Right lobe of liver (tissue), 6 donors: ENCODE results near the gene PRR29. TPM values are rescaled to one million over a fixed set of nuclear protein-coding genes. Genes with fewer than 3 reads are reported as not detected.

Source experiments
- ATAC-seq, 4 donors: fragments of 200-7000 bp; cut with Tn5 transposase; one replicate each; pipeline ENCODE4 v1.9.1; 2020; ENCODE audit warnings: mild to moderate bottlenecking in 4 of 4, moderate library complexity in 4 of 4
- DNase-seq, 3 donors: peaks; one replicate each; pipeline ENCODE4 v3.0.0-alpha.2; 2020
- H3K27ac ChIP-seq, 3 donors: fragments of 200-600 bp; one replicate each; pipeline ENCODE4 v1.8.0; 2022
- H3K27me3 ChIP-seq, 2 donors: fragments of 200-600 bp; one replicate each; pipeline ENCODE4 v1.8.0; 2022
- H3K36me3 ChIP-seq, 4 donors: fragments of 200-600 bp; sonication (generic) in 1 of 4; one replicate each; pipeline versions ENCODE4 v1.5.1 to v1.8.0; 2017 to 2022; ENCODE audit warnings: control low read depth in 1 of 4
- H3K4me1 ChIP-seq, 4 donors: fragments of 200-600 bp; sonication (generic) in 1 of 4; one replicate each; pipeline versions ENCODE4 v1.5.1 to v1.8.0; 2017 to 2022; ENCODE audit warnings: control low read depth in 1 of 4
- H3K4me3 ChIP-seq, 3 donors: fragments of 200-600 bp; one replicate each; pipeline ENCODE4 v1.8.0; 2022
- H3K9me3 ChIP-seq, 4 donors: fragments of 200-600 bp; sonication (generic) in 1 of 4; one replicate each; pipeline versions ENCODE4 v1.5.1 to v1.8.0; 2017 to 2022; ENCODE audit warnings: control low read depth in 1 of 4
- POLR2A ChIP-seq: fragments of 450-650 bp; IDR thresholded peaks from one replicate; pipeline ENCODE4 v1.6.1; 2017; ENCODE audit warnings: antibody characterized with exemption, mild to moderate bottlenecking
- whole genome bisulfite sequencing: methylation state at CpG from one replicate; pipeline ENCODE4 v1.1.6; 2018; ENCODE audit warnings: low coverage, low lambda C conversion rate; ENCODE audit not compliant: insufficient coverage; ENCODE audit errors: missing lambda C conversion rate; 5-methylcytosine and 5-hydroxymethylcytosine counted together
- intact Hi-C, 2 donors: fragments of 100-400 bp; cut with DNase I; formaldehyde crosslinking; loops; one replicate each; pipeline versions ENCODE4 v1.11.2 to v1.14.1; 2022
- total RNA-seq, 6 experiments: library from RNA; depleted of rRNA in 2 of 6; stranded (reverse); fragments of >200 nt in 2 of 6; fragmentation: NEBNext Ultra II Directional in 3 of 6; extraction: Animal tissue kit (Norgen Biotek cat#: 25700) in 3 of 6; gene quantifications; one replicate each; pipeline versions ENCODE4 v1.1.0 to v1.2.4, GENCODE V29; 2016 to 2023
- TF ChIP-seq, protein P1 (sequence below), 4 donors: fragments of 200-600 bp in 3 of 4; fragments of 450-650 bp in 1 of 4; IDR thresholded peaks; one replicate each; pipeline versions ENCODE4 v1.5.1 to v1.8.0; 2016 to 2022; ENCODE audit warnings: antibody characterized with exemption in 4 of 4, mild to moderate bottlenecking in 2 of 4
- donor health status: DM: no; HTN: yes; CAD: no.
- donor health status: DM: no; HTN: no; CAD: no.
- donor health status: DM: no; HTN: no; CAD: no.
- donor health status: DM: no; HTN: yes; CAD: no.
- donor health status: DM: no; HTN: yes; CAD: no.

The PRR29 gene
- total RNA-seq, 6 experiments from 2014 or later: 0.07 to 0.33 (median 0.12) TPM; not detected in 3

DNA sequence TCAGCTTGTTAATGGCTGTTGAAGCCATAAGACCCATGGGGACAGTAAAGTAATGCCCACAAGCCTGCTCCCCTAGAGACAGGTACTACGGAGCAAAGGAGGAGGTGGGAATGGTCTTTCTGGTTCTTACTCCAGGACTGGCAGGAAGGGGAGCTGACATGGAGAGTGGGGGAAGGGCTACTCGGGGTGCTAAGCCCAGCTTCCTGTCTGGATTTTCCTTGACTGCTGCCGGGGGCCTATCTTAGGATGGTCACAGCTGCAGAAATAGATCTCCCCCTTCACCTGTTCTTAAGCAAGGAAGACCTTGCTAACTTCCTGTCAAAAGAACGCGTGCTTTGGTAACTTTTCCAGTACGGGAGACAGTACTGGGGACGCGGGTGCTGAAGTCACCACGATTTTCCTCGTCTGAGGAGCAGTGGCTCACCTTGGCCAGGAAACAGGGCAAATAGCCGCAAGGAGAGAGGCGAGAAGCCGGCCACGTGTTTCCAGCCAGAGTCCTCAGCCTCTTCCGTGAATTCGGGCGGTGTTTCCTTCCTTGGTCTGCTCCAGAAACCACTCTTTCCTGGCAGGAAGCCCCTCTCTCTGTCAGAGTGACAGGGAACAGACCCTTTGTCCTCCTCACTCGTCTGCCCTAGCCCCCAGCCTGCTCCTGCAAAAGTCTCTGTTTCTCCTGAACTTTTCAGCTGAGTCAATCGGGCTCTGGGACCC, 656 bp upstream of the PRR29 start:
- peak; percentile 5 to 39 (median 21) for ATAC-seq

DNA sequence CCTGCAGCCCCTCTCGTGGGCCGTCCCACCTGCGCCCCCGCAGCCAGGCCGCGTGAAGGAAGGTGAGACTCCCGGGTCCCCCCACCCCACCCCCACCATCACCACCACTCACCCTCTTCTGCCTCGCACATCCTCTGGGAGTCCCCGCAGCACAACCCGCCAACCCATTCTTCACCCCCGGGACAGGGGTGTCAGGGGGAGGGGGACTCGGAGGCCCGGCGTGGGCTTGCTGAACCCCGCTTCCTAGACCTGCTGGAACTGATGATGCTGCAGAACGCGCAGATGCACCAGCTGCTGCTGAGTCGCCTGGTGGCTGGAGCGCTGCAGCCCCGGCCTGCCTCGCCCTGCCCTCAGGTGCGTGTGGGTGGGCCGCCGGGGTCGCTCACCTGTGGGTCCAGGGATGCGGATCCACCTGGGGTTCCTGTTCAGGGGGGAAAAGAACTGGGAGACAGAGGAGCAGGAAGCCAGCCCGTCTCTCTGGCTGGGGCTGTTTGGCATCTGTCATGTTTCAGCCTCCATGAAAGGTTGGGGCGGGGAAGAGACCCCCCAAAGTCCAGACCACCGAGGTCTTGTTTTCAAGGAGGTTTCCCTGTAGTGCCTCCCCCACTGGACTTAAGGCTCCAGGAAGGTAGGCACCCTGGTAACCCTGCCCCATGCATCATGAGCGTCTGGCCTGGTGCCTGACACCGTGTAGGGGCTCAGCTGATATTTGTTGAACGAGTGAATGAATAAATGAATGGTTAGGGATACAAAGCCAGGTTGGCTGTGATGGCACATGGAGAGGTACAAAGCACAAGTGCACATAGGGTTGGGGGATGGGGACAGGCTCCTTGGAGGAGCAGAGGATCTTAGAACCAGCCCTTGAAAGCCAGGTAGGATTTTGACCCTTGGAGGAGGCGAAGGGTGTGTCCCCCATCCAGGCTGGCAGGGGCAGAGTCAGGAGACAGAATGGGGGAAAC, 849 bp downstream of the PRR29 start:
- Histone ChIP-seq H3K27ac (no peak overlapping the region), H3K36me3 (no peaks in the 10 kb centered on the region), H3K4me3 (peak overlapping the region; percentile 40 to 55 (median 45)), H3K27me3 (no peaks in the 10 kb centered on the region), H3K9me3 (no peaks in the 10 kb centered on the region), H3K4me1 (peaks cover 0 to 12% (median 0%) of the 10 kb centered on the region in 4 donors)
- peak in 2 of 3 donors; percentile 27 to 39 for DNase-seq
- intact Hi-C loops: no loop called here
- ATAC-seq: peak in 1 of 4 donors; percentile 5
- WGBS: 43% methylated on average over 6 of the region's 33 CpGs
- TF ChIP-seq, protein P1, sequence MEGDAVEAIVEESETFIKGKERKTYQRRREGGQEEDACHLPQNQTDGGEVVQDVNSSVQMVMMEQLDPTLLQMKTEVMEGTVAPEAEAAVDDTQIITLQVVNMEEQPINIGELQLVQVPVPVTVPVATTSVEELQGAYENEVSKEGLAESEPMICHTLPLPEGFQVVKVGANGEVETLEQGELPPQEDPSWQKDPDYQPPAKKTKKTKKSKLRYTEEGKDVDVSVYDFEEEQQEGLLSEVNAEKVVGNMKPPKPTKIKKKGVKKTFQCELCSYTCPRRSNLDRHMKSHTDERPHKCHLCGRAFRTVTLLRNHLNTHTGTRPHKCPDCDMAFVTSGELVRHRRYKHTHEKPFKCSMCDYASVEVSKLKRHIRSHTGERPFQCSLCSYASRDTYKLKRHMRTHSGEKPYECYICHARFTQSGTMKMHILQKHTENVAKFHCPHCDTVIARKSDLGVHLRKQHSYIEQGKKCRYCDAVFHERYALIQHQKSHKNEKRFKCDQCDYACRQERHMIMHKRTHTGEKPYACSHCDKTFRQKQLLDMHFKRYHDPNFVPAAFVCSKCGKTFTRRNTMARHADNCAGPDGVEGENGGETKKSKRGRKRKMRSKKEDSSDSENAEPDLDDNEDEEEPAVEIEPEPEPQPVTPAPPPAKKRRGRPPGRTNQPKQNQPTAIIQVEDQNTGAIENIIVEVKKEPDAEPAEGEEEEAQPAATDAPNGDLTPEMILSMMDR (IDR thresholded peaks at IDR 0.05): no peak
- no peak for TF ChIP-seq POLR2A

More for the DNA sequence above, 656 bp upstream of the PRR29 start:
- intact Hi-C loops: no loop called here
- TF ChIP-seq, protein P1 (IDR thresholded peaks at IDR 0.05): no peak
- no peak for TF ChIP-seq POLR2A
- no peaks in the 10 kb centered on the region for H3K27me3 ChIP-seq
- DNase-seq: peak in 2 of 3 donors; percentile 39 to 46
- 35% methylated on average over 5 of the region's 19 CpGs for WGBS
- no peaks in the 10 kb centered on the region for H3K9me3 ChIP-seq
- peak overlapping the region in 2 of 3 donors; percentile 45 to 55 for H3K4me3 ChIP-seq
- H3K27ac ChIP-seq: peak overlapping the region in 1 of 3 donors; percentile 48
- no peaks in the 10 kb centered on the region for H3K36me3 ChIP-seq
- peaks cover 0 to 12% (median 0%) of the 10 kb centered on the region in 4 donors for H3K4me1 ChIP-seq

DNA sequence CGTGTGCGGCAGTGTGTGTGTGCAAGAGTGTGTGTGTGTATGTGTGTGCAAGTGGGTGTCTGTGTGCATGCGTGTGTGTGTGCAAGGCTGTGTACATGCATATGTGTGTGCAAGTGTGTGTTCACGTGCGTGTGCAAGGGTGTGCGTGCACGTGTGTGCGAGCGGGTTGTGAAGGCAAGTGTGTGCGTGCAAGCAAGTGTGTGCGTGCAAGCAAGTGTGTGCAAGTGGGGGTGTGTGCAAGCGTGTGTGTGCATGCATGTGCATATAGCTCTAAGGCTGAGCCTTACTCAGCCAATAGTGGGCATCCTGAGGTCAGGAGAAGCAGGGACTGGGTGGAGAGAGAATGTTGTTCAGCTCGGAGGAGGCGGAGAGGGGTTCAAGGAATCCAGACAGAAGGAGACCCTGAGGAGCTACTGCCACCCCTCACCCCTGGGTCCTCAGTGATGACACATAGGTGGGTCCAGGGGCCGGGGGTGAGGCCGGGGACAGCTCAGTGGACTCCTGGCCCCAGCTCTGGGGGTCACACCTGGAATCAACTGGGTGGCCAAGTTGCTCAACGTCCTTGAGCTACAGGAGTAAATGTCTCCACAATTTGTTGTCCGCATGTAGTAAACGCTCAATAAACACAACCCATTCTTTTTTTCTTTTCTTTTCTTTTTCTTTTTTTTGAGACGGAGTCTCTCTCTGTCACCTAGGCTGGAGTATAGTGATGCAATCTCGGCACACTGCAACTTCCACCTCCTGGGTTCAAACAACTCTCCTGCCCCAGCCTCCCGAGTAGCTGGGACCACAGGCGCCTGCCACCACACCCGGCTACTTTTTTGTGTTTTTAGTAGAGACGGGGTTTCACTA, 1.8 kb downstream of the PRR29 start:
- 73% methylated on average over 21 of the region's 25 CpGs for WGBS
- H3K4me1 ChIP-seq: peaks cover 0 to 12% (median 0%) of the 10 kb centered on the region in 4 donors
- H3K27me3 ChIP-seq: no peaks in the 10 kb centered on the region
- TF ChIP-seq, protein P1 (IDR thresholded peaks at IDR 0.05): no peak
- no peaks in the 10 kb centered on the region for H3K36me3 ChIP-seq
- DNase-seq (peak in 1 of 3 donors; percentile 40), ATAC-seq (no peak)
- H3K9me3 ChIP-seq: no peaks in the 10 kb centered on the region
- H3K27ac ChIP-seq: no peak overlapping the region
- no peak overlapping the region for H3K4me3 ChIP-seq
- intact Hi-C loops: loop anchor here in 1 of 2 donors (10.0 kb wide), 1 partner anchor 55 kb away; no protein-coding TSS in a partner anchor

DNA sequence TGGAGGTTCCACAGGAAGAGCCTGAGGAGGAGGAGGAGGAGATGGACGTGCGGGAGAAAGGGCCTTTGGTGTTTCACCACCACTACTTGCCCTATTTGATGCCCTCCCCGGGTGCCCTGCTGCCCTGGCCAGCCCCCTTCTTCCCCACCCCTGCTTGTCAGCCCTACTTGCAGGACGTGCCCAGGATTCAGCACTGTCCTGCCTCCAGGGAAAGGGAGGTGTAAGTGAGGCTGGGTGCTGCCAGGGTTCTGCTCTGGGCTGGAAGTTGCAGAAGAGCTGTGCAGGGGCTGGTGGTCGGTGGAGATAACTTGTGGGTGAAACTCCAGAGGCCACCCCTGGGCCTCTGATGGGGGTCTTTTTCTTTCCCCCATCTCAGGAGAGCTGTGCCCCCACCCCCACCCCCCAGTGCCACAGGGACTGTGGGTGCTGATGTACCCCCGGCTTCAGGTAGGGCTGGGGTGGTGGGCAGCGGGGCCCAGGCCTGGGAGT, 3.0 kb downstream of the PRR29 start:
- no peaks in the 10 kb centered on the region for H3K9me3 ChIP-seq
- ATAC-seq: no peak
- intact Hi-C loops: loop anchor here in 1 of 2 donors (10.0 kb wide), 1 partner anchor 56 kb away; no protein-coding TSS in a partner anchor
- no peak overlapping the region for H3K27ac ChIP-seq
- TF ChIP-seq, protein P1 (IDR thresholded peaks at IDR 0.05): no peak
- no peak for TF ChIP-seq POLR2A
- no peaks in the 10 kb centered on the region for H3K36me3 ChIP-seq
- no peak overlapping the region for H3K4me3 ChIP-seq
- DNase-seq: peak in 1 of 3 donors; percentile 28
- WGBS: 55% methylated on average over 2 of the region's 7 CpGs
- peaks cover 0 to 15% (median 0%) of the 10 kb centered on the region in 4 donors for H3K4me1 ChIP-seq
- H3K27me3 ChIP-seq: no peaks in the 10 kb centered on the region
